GOT3 (cell line): Measurements from ENCODE around the gene TPSD1.

ENCODE experiments used
- DNase-seq: peaks from one replicate; lab custom pipeline; 2025; ENCODE audit warnings: mixed read lengths; lab: John Stamatoyannopoulos, UW

TPSD1 gene

DNA sequence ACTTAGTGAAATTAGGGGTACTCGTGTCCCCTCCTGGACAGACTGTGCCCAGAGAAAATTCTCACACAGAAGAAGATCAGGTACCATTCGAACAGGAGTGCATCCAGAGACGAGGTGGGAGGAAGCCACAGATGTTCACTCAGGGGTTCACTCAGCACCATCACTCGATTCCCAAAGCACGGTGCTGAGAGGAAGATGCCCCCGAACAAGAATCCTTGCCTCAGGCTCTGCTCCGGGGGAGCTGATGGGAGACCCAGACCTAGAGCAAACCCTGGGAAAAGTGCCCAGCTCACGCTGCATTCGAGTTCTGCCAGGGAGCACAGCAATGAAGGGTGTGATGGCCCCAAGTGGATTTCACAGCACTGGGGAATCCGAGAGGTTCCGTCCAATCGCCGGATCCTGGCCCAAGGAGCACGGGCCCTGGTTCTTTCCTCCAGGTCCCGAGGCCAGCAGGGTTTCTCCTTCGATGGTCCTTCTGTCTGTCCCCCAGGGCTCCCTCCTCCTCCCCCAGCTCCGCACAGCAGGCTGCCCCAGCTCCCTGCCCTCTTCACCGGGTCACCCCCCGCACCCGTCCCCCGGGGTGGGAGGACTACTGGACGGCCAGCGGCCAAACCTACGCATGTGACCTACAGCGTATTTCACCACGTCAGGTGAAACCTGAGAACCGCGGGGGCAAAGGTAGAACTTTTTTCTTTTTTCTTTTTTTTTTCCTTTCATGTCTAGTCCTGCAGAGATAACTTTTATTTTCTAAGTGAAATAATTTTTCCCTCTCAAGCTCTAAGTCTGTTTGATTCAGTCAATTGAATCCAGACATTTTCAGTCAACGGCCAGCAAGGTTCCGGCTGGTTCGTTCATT is 43.4 kb downstream of the TPSD1 start:
- DNase-seq, result no peak

DNA sequence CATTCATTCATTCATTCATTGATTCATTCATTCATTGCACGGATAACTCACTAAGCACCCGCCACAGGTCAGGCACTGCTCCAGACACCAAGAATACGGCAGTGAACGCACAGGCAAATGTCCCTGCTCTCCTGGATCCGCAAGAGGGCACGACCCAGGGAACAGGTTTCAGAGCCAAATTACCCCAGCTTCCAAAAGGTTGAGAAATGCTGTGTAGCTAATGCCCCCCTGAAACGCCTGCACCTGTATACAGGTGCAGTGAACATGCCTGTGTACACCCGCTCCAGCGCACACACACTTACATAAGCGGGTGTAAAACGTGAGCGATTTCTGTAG is 44.0 kb downstream of the TPSD1 start:
- no peak for DNase-seq

DNA sequence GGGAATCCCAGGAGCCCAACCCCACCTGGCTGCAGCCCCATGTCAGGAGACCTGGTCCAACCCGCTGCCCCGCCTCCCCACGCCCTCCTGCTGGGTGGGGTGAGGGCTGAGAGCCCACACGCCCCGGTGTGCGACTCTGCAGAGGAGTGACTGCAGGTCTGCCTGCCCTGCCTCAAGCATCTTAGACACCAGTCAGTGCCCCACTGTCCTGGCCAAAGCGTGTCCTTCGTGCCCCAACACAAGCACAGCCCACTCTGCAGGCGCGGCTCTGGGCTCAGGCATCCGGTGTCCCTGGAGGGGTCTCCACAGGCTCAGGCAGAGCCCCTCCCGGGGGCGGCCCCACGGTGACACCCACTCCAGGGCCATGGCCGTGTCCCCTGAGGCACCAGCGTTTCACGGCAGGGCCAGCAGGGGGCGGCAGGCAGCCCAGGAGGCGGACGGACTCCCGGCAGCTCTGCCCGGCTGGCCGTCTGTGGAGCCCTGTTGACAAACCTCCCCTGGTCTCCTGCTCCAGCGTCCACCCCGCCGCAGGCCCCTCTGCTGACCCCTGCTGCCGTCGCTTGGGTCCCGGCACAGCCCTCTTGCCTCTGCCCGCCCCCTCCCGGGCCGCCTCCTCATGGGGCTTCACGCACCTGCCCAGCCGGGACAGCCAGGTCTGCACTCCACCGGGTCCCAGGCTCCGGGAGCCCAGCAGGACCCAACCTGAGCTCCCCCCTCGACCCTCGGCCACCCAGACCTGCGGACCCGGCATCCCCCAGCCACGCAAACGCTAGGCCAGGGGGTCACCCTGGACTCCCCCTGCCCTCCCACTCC is 45.0 kb downstream of the TPSD1 start:
- DNase-seq, result no peak

DNA sequence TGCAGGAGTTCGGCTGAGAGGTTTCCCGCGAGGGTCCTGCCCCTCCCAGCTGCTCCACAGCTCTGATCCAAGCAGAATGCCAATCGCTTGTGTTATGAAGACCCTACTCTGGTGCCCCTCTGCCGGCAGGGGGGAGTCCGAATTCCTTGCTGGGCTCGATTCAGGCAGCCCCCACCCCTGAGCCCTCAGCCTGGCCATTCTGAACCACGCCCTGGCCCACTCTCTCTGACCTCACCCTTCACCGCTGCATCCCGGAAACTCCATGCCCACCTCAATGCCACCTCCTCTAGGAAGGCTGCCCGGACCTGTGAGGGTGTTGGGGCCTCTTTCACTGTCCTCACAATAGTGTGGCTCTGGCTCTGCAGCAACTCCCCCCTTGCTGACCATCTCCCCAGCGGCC is 45.7 kb downstream of the TPSD1 start:
- no peak for DNase-seq

DNA sequence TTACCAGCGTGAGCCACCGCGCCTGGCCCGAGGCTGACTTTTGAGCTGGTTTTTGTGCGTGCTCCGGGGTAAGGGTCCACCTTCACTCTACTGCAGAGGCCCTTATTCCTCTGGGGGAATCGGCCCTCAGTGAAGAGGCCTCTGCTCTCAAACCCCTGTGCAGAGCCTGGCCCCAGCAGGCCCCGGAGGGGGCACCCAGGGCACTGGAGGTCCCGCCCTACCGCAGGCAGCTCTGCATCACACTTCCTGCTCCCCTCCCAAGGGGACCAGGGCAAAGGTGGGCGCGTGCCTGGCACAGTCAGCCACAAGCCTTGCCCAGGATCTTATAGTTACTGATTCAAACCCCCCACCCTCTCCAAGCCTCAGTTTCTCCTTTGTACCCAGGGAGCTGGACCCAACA is 50.0 kb downstream of the TPSD1 start:
- DNase-seq, result no peak

DNA sequence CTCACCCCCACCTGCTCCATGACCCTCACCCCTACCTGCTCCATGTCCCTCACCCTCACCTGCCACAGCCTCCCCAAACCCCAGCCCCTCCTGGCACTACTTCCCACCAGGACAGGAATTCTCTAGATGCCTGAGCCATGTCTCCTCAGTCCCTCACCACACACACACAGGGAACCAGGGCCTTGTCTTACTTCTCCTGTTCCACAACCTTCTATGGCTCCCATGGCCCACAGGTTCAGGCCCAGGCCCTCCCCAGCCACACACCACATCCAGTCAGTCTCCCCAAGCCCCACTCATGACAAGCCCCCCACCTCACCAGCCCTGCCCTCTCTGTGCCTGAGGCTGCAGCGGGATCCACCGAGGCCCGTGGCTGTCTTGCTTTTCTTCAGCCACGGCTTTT is 50.5 kb downstream of the TPSD1 start:
- no peak for DNase-seq

DNA sequence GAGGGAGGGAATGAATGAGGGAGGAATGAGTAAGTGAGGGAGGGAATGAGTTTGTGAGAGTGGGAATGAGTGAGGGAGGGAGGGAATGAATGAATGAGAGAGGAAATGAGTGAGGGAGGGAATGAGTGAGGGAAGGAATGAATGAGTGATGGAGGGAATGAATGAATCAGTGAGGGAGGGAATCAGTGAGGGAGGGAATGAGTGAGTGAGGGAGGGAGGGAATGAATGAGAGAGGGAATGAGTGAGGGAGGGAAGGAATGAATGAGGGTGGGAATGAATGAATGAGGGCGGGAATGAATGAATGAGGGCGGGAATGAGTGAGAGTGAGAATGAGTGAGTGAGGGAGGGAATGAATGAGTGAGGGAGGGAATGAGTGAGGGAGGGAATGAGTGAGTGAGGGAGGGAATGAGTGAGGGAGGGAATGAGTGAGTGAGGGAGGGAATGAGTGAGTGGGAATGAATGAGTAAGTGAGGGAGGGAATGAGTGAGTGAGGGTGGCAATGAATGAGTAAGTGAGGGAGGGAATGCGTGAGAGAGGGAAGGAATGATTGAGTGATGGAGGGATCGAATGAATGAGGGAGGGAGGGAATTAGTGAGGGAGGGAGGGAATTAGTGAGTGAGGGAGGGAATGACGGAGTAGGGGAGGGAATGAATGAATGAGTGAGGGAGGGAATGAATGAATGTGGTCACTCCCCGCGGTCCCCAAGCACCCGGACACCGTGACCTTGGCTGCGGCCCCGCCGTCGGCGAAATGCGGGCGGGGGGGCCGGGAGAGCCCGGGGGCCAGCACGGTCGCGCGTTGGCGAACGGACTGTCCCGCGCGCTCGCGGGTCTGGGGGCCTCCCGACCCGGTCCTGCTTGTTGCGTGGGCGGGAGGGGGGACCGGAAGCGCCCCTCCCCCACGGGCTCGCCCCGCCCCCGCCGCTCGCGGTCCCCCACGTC is 52.4 kb downstream of the TPSD1 start:
- no peak for DNase-seq
